HepG2 (cell line): Measurements from ENCODE around the gene TMEM39A.

Experiments used
- LCORL ChIP-seq, 2 experiments: fragments of 450-650 bp in 1 of 2; sonication (generic) in 1 of 2; formaldehyde crosslinking in 1 of 2; IDR thresholded peaks; 2 replicates each; pipeline versions ENCODE4 v1.5.0 to v1.6.1; 2017 to 2020; ENCODE audit warnings: antibody characterized with exemption in 1 of 2, missing genetic modification reagents in 1 of 2
- RFX5 ChIP-seq: IDR thresholded peaks from 2 replicates; pipeline ENCODE4 v1.6.1; 2011; ENCODE audit warnings: low read depth, low read length, improper control_type of control experiment
- TFDP2 ChIP-seq: sonication (generic); formaldehyde crosslinking; IDR thresholded peaks from 2 replicates; pipeline ENCODE4 v1.4.0; 2020; ENCODE audit warnings: missing genetic modification reagents
- THAP7 ChIP-seq: sonication (generic); formaldehyde crosslinking; IDR thresholded peaks from 2 replicates; pipeline ENCODE4 v1.8.1; 2023; ENCODE audit warnings: mild to moderate bottlenecking, missing genetic modification reagents
- ZNF468 ChIP-seq: sonication (generic); formaldehyde crosslinking; IDR thresholded peaks from 2 replicates; pipeline ENCODE4 v1.8.0; 2022; ENCODE audit warnings: mild to moderate bottlenecking, moderate library complexity, missing genetic modification reagents
- ZSCAN22 ChIP-seq: sonication (generic); formaldehyde crosslinking; IDR thresholded peaks from 2 replicates; pipeline ENCODE4 v1.4.0; 2020; ENCODE audit warnings: mild to moderate bottlenecking, missing genetic modification reagents
- ZZZ3 ChIP-seq: sonication (generic); formaldehyde crosslinking; IDR thresholded peaks from 2 replicates; pipeline ENCODE4 v1.4.0; 2020; ENCODE audit warnings: missing genetic modification reagents, mild to moderate bottlenecking, borderline replicate concordance

- TF ChIP-seq RFX5 (no peak), TFDP2 (CRISPR knock-in tag) (no peak), ZSCAN22 (CRISPR knock-in tag) (no peak), LCORL (IDR thresholded peaks at IDR 0.05) (no peak), LCORL (CRISPR knock-in tag; IDR thresholded peaks at IDR 0.05) (no peak), THAP7 (no peak), ZNF468 (no peak), ZZZ3 (CRISPR knock-in tag) (no peak)
Measured at GRCh38 chr3:119417771-119418512, 45.5 kb downstream of the TMEM39A start.
